SIG-M5 (cell line): ENCODE data around the gene MAP7.
"Not testable (repeated sequence)": the region's sequence is repeated elsewhere in the genome, so short reads cannot be mapped to it uniquely, and the experiment has no call there.

ENCODE experiments used
- DNase-seq: peaks from one replicate; lab custom pipeline; 2025; lab: John Stamatoyannopoulos, UW

The MAP7 gene

DNA sequence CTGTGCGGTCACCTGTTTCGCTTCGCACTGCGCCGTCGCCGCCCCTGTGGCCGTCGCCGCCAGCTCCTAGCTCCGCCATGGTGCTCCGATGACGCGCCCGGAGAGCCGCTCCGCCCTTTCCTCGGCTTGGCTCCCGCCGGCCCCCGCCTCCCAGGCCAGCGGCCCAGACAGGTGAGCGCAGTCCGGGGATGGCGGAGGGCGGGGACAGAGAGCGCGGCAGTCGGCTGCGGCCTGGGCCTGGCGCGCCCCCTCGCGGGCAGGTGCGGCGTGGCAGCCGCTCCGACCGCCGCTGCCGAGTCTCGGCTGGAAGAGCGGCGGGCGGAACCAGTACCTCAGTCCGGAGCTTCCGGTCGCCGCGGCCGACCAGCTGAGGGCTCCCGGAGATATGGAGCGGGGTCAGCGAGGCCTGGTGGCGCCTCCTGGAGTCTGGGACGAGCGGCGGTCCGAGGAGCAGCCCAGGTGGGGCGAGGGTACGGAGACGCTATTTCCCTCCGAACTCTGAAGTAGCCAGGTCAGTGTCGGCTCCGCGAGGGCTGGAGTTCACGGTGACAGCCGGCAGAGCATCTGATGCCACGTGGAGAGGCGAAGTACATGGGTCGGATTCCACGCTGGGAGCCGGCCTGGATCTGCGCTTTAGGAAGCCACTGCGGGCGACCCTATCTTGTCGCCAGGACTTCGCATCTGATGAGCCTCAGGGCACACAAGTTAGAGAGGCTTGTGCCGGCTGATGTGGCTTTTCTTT, at the start of gene MAP7:
MAP7 (minus strand) TSS at position 93 of the 742 bp plus-strand sequence; CDS start at position 79, 14 bp downstream.
- no peak for DNase-seq

DNA sequence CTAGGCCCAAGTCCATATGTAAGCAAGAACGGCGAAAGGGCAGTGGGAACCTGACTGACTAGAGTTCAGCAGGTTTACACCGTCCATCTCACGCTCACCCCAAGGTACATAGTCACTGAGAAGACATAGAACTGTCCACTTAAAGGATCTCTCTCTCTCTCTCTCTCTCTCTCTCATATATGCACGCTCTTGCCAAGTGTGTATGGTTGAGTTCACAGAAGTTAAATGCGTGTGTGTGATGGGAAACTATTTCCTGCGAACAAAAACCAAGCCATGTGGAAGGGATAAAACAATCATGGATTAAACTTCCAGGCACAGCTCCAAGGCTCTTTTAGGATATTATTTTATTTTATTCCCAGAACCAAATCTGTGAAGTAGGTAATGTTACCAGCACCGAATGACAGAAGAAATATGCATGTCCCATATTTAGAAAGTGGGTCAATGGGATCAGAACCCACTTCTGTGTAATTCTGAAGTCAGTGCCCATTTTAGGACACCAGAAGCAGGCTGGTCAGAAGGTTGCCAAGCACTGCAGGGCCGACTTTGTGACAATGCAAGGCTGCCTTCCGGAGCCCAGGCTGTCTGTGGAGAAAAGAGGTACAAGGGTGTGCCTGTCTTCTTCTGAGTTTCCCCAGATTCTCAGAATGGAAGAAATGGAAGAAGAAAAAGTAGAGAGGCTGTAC, 49.2 kb upstream of the MAP7 start:
- no peak for DNase-seq

- DNase-seq: no peak
Observed at GRCh38 chr6:136598048-136598447, 47.8 kb upstream of the MAP7 start.

DNA sequence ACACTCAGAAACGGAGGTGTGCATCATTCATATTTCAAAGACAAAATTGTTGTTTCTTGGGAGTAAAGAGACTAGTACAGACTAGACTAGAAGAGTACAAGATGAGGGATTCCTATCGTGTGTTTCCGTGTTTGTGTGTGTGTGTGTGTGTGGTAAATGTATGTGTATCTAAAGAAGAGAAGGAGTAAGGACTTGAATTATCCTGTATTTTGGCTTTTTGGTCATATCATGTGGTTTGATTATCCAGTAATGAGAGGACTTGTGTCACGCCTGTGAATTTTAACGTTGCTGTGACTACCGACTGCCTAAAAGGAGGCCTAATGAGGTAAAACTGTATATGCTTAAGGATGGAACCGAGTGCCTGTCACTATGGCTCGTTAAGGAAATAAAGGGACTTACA, 44.4 kb upstream of the MAP7 start:
- DNase-seq: no peak

DNA sequence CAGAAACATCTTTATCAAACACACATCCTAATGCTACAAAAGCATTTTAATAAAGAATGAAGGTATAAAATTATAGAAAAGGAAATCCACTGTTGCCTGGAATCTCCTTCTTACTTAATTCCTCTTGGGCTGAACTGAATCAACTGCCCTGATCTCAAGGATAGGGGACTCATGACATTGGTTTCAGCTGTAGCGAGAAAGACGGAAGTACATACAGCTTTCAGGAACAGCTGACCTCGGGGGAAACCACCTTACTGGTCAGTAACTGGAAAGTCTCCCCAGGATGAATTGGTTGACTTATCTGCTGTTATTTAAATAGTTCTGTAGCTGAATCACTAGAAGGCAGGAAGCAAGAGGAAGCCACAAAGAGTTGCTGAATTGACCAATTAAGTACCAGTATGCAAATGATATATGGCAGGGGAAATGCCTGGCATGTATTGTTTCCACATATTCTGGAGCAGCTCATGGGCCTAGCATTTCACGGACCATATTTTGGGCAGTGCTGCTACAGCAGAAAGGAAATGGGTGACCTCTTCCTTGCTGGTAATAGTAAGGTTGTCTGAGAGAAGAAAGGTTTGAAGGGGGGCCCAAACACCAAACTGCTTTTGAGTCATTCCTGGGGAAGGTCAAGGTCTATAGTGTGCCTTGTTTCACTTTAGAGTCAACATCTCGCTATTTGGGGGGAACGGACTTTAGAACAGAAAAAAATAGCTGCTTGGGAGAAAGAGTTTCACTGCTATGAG, 43.7 kb upstream of the MAP7 start:
- peak; percentile 59 for DNase-seq

GRCh38 chr6:136592930-136593673, 42.9 kb upstream of the MAP7 start:
- no peak for DNase-seq

DNA sequence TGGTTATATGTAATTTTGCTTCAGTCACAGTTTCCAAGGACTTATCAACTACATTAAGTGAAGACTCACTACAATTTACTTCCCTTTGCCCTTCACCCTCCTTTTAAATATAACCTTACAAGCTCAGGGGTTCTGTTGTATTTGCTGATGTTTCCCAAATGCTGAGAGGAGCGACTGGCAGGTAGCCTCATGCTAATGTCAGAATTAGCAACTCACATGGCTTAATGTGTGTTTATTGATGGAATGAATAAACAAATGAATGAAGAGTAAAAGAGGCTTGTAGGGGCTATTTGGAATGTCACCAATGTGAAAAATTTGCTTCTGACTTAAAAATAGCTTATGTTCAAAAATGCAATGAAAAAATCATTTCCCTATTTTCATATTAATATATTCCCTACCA, 41.4 kb upstream of the MAP7 start:
- DNase-seq: no peak

- not testable (repeated sequence) for DNase-seq
Observed at GRCh38 chr6:136590846-136591245, 40.6 kb upstream of the MAP7 start.

GRCh38 chr6:136587527-136587926, 37.3 kb upstream of the MAP7 start:
- no peak for DNase-seq

DNA sequence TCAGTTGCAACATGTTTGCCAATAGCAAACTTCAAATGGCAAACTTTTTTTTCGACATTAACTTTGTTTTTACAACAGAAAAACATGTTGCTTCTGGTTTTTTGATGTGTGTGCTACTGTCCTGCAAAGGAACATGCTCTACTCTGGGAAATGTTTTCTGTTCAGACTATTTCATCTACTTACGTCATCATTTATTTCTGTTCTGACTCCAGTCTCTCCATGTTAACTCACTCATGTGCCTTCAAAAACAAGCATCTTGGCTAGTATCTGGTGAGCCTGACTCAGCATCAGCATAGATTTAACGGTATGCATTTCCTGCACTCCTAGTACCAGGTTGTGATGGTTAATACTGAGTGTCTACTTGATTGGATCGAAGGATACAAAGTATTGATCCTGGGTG, 36.1 kb upstream of the MAP7 start:
- DNase-seq: no peak

DNA sequence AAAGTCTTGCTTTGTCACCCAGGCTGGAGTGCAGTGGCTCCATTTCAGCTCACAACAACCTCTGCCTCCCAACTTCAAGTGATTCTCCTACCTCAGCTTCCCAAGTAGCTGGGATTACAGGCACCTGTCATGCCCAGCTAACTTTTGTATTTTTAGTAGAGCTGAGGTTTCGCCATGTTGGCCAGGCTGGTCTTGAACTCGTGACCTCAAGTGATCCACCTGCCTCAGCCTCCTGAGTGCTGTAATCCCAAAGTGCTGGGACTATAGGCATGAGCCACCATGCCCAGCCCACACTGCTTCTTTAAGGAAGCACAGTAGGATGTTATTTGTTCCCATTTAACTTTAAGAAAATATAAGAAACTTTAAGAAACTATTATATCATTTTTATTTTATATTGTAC, 35.3 kb upstream of the MAP7 start:
- not testable (repeated sequence) for DNase-seq

DNA sequence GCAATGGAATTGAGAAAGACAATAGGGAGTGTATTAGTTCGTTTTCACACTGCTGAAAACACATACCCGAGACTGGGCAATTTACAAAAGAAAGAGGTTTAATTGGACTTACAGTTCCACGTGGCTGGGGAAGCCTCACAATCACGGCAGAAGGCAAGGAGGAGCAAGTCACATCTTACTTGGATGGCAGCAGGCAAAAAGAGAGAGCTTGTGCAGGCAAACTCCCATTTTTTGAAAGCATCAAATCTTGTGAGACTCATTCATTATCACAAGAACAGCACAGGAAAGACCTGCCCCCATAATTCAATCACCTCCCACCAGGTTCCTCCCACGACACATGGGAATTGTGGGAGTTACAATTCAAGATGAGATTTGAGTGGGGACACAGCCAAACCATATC, 34.1 kb upstream of the MAP7 start:
- not testable (repeated sequence) for DNase-seq

DNA sequence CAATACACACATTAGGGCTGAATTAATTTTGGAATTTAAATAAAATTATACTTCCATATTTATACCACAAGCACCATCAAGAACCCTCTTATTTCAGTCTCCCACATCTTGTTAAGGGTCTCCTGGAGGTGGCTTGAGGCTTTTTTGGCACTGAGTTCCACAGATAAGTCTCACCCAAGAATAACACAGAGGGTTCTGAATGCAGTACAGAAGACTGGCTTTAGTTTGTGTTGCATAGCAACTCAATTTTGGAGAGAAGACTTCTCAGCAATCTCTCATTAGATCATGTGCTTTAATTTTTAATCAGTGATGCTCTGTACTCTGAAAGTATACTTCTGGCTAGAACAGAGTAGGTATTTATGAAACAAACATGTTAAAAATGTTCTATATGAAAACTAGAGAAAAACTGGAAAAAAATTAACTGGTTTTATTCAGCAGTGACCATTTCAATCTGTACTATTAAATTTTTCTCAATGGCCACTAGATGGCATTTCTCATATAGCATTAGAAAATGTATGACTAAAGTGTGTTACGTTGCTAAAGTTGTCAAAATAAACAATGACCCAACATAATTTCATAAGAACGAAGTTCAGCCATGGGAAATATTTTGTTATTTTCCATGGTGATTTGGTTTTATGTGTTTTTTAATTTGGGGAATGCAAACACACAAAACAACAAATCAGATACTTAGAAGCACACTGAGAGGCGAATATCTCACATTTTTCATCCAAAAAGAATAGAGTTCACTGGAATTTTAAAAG, 32.7 kb upstream of the MAP7 start:
- DNase-seq: no peak

DNA sequence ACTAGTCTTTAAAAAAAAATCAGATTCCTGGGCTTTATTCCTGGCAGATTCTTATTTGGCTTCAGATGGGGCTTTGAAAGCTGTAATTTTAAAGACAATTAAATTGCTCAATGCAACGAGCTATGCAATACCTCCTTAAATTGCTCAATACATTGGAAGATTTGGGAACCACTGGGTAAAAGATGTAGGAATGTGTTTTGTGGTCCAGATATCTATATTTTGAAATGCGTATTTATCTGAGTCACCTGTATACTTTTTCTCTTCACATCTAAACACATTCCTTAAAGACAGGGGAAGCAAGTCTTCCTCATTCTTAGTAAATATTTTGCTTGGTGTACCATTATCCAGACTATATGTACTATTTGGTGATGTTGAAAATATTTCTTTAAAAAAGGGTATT, 29.6 kb upstream of the MAP7 start:
- DNase-seq: no peak

- no peak for DNase-seq
Observed at GRCh38 chr6:136576821-136577220, 26.6 kb upstream of the MAP7 start.

- DNase-seq: no peak
Observed at GRCh38 chr6:136571496-136571895, 21.3 kb upstream of the MAP7 start.

DNA sequence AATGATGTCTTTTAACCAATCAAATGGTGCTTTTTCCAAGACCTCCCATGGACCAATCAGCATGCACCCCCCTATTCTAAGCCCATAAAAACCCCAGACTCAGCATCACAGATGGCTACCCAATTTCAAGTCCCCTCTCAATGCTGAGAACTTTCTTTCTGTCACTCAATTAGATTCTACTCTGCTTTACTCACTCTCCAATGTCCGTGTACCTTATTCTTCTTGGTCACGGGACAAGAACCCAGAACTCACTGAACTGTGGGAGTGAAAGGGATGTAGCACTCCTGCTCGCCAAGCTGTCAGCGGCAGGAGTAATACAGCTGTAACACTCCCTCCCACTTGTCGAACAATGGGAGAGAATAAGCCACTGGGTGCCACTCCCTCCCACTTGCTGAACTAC, 20.8 kb upstream of the MAP7 start:
- DNase-seq: no peak

DNA sequence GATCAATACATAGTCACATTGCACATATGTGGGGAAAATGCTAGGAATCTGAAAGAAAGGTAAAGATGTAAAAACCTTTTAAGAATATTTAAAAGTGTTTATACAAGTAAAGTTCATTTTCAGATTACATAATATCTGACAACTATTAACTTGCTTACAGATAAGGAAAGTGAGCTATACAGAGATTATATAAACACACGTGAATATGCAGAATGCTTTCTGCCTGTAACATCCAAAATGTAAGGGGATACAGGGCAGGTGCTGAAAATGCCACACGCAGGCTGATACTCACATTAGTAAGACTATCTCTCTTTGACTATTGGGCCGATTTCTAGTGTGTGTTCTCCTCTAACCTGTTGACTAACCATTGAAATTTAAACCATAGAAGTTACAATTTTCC, 17.9 kb upstream of the MAP7 start:
- no peak for DNase-seq

DNA sequence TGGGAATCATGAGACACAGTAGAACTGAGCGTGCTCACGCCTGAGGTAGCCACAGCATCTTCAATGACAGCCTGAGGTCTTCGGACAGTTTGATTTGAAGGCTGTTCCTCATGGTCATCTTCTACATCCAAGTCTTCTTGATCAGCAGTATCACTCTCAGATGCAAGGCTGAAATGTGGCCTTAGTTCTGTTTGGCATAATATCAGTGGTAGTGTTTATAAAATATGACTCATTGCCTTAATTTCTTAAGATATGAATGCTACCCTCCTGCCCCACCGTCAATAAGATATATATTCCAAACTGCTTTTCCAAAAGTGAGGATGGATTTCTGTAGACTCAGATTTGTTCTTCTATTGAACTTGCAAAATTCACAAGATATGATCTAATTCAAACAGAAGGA, 17.5 kb upstream of the MAP7 start:
- DNase-seq: no peak

DNA sequence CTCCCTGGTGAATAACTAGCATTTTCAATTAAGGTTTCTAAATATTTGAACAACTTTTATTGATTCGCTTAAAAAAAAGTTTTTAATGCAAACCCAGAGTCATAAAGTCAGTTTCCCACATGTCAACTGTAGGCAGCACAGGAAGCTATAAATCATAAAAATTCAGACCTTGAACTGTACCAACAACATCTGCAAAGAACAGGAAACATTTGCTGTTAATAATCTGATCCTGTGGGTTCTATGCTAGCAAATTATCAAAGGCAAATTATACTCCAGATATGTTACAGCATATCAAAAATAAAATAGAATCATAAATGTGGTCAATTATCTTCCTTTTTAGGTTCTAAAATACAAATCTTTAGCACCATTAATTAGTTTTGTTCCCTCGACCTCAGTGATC, 16.6 kb upstream of the MAP7 start:
- no peak for DNase-seq

DNA sequence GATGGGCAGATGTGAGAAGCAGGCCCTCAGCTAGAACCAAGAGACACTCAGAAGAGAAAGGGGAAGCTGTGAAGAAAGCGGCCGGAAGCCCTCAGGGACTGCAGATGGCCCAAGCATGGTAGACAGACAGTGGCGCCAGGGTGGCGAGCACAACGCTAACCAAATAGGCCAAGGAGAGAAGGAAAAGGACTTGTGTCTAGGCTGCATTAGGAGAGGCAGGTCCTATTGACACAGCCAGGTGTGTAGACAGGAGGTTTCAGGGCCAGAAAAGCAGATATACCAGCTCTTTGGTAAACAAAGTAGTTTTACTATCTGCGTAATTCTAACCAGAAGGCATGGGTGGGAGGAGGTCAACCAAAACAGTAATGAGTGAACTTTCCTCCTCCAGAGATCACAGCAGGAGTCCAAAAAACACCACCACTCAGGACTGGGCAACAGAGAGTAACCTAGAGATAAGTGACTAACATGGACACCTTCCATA, 15.8 kb upstream of the MAP7 start:
- DNase-seq: no peak
